D721Med (cell line): Measurements from ENCODE around the gene ZNF281.

Experiments used
- DNase-seq: peaks from one replicate; pipeline ENCODE4 v3.0.0; 2011; ENCODE audit warnings: low spot score; ENCODE audit not compliant: insufficient read length
- FAIRE-seq: peaks from 2 replicates; lab custom pipeline; 2011; peaks lifted over from hg19 to GRCh38; lab: Jason Lieb, UNC
- TF ChIP-seq, protein P1 (sequence below): IDR thresholded peaks from 2 replicates; pipeline ENCODE4 v1.5.1; 2012; ENCODE audit warnings: mild to moderate bottlenecking, control low read depth; ENCODE audit not compliant: insufficient read depth; ENCODE audit errors: missing control alignments

ZNF281 gene

DNA sequence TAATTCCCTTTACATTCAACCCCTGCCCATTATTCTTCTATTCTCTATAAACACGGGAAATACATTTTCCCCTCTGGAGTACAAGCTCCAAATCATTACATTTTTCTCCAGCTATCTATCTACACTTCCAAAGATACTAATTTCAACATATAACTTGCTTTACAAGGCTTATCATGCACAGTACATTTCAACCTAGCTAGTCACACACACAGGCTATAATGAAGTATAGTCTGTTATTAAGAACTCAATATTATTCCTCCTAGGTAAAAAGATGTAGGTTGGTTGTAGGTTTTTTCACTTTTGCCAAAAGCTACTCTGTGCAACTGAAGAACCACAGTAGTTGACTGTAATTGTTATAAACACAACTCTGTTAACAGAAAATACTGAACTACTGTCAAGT, 8.1 kb downstream of the ZNF281 start:
- no peak for DNase-seq
- FAIRE-seq: peak; percentile 88
- TF ChIP-seq, protein P1, sequence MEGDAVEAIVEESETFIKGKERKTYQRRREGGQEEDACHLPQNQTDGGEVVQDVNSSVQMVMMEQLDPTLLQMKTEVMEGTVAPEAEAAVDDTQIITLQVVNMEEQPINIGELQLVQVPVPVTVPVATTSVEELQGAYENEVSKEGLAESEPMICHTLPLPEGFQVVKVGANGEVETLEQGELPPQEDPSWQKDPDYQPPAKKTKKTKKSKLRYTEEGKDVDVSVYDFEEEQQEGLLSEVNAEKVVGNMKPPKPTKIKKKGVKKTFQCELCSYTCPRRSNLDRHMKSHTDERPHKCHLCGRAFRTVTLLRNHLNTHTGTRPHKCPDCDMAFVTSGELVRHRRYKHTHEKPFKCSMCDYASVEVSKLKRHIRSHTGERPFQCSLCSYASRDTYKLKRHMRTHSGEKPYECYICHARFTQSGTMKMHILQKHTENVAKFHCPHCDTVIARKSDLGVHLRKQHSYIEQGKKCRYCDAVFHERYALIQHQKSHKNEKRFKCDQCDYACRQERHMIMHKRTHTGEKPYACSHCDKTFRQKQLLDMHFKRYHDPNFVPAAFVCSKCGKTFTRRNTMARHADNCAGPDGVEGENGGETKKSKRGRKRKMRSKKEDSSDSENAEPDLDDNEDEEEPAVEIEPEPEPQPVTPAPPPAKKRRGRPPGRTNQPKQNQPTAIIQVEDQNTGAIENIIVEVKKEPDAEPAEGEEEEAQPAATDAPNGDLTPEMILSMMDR: no peak

DNA sequence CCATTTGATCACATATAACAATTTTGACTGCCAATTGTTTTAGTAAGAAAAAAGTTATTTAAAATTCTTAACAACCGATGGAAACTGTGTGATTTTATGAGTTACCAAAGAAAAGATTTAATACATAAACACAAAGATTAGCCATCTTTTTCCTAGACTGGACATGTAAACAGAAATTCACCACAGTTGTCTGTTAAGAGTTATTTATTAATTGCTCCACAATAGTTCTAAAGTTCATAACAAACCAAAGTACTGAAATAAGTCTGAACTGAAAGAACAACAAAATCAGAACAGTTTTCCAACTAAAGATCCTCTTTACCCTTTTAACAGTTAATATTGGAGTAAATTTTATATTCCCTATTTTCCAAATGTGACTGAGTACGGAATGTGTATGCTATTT, 8.6 kb downstream of the ZNF281 start:
- FAIRE-seq (no peak), DNase-seq (no peak)
- TF ChIP-seq, protein P1: no peak

DNA sequence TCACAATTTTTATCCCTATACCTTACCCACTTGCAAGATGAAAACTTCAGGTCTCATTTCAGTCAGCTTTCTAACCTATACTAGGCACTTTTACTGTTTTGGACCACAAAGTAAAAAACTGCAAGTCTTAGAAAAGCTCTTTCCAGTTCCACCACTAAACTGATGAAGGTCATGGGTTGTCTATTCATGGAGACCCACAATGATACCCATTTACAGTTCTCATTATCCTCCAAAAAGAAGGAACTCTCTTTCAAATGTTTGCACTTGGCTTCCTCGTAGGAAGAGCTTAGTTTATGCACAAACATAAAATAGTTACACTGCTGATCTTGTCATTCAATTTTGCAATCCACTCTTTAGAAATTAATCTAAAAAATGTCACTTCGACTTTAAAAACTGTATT, 9.3 kb downstream of the ZNF281 start:
- DNase-seq: no peak
- TF ChIP-seq, protein P1: no peak
- FAIRE-seq: peak; percentile 16

DNA sequence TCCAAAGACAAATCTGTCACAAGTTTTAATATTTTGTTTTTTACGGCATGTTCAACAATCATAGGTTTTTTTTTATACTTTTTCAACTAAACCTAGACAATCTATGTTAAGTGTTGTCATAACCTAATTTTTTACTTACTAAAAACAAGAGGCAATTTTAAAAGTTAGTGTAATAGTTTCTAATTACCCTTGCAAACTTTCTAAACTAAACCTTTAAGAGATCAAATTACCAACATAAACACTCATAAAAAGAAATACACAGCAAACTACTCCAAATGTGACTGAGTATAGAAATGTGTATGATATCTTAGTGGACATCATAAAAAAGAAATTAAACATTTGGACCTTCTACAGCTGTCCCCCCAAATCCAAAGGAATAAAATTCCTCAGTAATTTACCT, 10.0 kb downstream of the ZNF281 start:
- FAIRE-seq (no peak), DNase-seq (no peak)

DNA sequence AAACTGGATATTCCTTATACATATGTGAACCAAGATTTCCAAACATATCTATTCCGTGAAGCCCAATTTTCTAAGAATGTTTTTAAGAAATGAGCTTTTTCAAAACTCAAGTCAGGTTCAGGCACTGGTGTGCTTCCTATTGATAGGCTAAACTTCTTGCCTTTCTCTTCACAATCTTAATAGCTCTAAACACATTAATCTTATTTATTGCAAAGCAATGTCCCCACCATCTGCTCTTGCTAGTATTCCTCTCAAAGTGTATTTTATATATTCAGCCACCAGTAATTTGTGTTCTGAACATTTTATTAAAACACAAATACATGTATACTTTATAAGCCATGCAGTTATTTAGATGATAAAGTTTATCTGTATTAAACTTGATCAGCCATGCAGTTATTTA, 11.5 kb downstream of the ZNF281 start:
- TF ChIP-seq, protein P1: no peak
- no peak for DNase-seq
- peak; percentile 92 for FAIRE-seq

More for the DNA sequence above, 10.0 kb downstream of the ZNF281 start:
- TF ChIP-seq, protein P1: no peak

DNA sequence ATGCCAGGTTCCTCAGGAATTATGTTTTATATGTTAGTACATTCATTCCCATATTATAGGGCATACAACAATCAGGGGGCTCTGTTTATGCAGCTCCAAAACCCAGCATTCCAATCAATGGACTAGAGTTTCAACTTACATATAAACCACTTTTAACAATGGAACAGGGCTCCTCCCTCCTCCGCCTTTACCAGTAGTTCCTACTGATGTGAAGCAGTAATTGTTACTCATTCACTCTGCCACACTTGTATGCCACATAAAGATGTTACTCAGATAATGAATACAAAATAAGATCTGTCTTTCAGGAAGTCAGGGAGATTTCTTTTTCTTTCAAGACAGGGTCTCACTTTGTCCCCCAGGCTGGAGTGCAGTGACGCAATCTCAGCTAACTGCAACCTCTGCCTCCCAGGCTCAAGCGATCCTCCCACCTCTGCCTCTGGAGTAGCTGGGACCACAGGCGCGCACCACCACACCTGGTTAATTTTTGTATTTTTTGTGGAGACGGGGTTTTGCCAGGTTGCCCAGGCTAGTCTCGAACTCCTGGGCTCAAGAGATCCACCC, 17.1 kb downstream of the ZNF281 start:
- FAIRE-seq (no peak), DNase-seq (no peak)
- TF ChIP-seq, protein P1: no peak

DNA sequence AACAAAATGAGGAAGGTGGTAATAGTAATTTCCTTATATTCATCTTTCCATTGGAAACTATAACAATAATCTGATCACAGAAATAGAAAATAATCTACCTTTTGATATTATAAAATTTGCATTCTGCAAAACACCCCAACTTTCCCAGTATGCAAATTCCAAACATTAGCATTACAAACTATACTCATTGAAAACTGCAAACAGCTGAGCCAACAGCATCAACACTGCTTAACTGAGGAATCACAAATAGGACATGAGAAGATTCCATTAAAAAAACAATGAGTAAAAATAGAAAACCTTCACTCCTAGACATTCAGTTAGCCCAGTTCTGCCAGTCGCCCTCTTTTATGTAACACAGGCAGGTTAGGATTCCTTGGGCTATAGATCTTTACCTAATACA, 18.1 kb downstream of the ZNF281 start:
- FAIRE-seq (no peak), DNase-seq (no peak)
- TF ChIP-seq, protein P1: no peak
